GM21447 (cell line): ENCODE results near the gene MYH3.
"Not testable (repeated sequence)": the region's sequence is repeated elsewhere in the genome, so short reads cannot be mapped to it uniquely, and the experiment has no call there.

Source experiments
- ATAC-seq: cut with Tn5 transposase; IDR thresholded peaks from one replicate; pipeline ENCODE4 v1.9.1; 2021; ENCODE audit not compliant: unreplicated experiment

The MYH3 gene

DNA sequence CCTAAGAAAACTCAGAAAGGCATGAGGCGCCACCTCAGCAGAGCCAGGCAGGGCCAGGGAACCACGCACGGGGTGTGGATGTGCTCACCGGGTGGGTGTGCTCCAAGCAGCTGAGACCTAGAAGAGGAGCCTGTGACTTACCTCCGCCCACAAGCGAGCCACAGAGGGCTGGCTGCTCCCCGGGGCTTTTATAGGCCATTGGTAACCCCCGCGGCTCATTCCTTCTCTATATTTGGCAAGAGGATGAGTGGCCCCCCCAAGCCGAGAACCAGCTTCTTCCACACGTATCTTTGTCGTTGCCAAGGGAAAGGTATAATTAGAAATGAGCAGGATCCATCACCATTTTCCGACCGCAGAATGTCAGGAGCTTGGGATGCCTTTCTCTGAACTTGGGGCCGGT is at the start of gene MYH3:
MYH3 (minus strand) TSS at position 162 of the 400 bp plus-strand sequence. CDS start 2,245 bp downstream, outside the sequence.
- ATAC-seq = no peak

DNA sequence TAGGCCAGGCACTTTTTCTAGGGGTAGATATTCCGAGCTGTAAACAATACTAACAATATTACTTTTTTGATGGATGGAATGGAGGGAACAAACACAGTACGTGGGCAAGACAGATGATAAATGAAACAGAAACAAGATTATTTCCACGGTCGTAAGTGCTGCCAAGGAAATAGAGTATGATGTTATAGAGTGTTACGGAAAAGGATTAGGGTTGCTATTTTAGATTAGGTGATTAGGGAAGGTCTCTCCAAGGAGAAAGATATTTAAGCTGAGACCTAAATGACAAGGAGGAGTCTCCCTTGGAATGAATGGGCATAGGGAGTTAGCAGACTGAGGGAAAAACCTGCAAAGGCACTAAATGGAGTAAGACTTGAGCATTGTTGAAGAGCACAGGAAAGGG is 48.6 kb upstream of the MYH3 start:
- ATAC-seq = no peak

DNA sequence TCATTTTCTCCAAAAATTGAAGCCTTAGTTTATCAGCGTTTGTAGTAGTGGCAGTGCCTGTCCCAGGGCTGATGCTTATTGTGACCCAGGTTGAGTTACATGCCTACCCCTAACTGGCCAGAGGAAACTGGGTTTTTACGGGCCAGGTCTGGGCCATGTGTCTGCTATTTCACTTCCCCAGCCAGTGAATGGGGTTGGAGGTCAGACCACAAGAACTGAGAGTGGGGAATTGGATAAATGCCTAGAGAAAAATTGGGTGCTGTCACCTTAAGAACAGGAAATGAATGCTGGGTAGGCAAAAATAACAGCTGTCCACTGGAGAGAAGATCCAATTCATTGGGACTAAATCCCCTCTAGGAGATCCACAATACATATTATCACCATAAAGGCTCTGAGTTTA is 45.5 kb upstream of the MYH3 start:
- ATAC-seq = no peak

DNA sequence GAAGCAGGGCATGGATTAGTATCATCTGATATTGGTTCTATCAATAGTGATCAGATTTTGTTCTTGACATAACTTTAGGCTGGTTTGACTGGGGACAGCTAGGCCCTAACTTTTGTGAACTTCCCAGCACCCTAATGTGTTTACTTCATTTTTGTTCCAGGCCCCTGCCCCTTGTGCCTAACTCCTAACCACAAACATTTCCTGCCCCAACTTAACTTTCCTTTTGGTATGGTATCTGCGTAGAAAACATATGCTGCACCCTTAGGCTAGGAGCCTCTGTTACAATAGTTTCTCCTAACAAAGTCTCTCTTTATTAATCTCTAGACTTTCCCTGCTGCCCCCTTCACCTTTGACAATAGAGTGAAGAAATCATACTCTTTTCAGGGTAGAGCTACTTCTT is 42.7 kb upstream of the MYH3 start:
- no peak for ATAC-seq

DNA sequence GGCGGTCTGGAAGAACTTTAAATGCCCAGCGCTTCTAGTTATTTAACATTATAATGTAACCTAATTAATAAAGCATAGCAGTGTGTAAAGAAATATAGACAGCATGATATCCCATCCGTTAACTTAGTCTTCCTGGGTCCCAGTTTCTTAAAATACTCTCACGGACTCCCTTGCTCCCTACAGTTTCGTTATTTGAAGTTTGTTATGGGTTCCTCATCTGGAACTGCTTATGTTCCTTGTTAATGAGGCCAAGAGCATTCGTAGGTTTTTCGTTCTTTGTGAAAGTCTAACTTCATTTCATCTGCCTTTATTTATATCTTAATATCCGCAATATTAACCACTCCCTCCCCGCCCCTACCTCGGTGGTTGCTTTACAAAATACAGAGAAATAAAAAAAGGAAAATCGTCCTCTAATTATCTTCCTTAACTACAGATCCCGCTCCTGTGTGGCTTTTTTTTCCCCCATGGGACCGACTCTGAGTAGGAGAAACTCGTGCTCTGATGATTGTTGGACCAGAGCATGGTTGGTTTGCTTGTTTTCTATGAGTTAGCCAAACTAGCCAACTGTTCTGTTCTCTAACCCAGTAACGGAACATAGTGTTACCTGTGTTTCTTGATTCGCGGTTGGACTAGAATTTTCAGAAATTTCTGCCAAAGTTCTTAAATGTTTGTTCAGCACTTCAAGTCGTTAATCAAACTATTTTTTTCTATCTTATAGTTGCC is 41.1 kb upstream of the MYH3 start:
- no peak for ATAC-seq

DNA sequence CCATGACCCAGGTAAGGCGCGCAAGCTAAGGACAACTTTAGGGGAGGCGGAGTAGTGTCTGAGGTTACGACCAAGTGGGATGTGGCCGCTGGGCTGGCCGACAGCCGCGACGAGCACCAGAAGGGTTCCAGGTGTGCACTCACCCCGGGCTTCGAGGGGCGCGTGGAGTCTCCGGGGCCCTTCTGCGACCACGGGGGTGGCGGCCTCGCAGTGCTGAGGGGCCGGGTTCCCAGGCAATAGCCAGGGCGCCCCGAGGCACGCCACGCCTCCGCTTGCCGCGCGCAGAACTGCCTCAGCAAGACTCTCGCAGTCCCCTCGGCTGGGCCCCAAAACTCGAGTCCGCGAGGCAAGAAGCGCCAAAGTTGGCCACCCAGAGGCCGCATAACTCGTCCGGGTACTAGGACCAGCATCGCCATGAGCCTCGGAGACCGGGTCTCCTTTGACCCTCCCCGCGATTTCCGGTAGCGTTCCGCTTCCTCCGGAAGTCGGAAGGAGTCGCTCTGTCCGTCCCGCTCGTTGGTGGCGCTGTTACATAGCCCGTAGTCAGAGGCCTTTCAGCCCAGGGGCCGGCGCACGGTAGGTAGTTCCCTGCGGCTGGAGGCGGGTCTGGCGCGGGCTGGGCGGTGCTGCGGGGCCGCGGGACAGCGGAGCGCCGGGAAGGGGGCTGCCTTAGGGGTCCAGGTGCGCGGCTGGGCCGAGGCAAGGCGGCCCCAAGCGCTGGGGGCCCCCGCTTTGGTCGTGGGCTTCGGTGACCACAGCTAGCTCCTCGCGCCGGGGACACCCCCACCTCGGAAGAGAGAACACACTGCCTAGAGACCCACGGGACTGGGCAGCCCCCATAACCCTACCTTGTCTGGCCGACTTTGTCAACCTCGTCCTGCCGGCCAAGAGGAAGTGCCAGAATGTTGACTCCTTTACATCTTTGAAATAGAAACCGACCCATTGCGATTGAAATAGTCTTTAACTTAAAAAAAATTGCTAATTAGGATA is 40.3 kb upstream of the MYH3 start, which contains the start of the genes ADPRM and SCO1:
ADPRM (plus strand) TSS at position 503 of the 990 bp plus-strand sequence. CDS start 7,333 bp downstream, outside the sequence.
SCO1 (minus strand) TSS at position 442 of the 990 bp plus-strand sequence; CDS start at position 416, 26 bp downstream.
- ATAC-seq = peak; percentile 92

DNA sequence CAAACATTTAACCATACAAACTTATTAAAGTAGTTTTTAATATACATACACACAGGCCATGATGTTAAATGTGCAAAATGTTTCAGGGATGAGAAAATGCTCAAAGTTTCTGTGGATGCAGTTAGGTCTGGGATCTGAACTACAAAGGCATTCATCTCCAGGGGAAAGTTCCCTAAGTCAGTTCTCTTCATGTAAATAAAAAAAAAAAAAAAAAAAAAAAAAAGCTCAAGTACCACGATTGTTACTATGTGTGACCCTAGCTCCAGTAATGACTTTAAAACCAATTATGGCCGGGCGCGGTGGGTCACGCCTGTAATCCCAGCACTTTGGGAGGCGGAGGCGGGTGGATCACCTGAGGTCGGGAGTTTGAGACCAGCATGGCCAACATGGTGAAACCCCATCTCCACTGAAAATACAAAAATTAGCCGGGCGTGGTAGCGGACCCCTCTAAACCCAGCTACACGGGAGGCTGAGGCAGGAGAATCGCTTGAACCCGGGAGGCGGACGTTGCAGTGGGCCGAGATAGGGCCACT is 38.8 kb upstream of the MYH3 start:
- ATAC-seq = not testable (repeated sequence)

DNA sequence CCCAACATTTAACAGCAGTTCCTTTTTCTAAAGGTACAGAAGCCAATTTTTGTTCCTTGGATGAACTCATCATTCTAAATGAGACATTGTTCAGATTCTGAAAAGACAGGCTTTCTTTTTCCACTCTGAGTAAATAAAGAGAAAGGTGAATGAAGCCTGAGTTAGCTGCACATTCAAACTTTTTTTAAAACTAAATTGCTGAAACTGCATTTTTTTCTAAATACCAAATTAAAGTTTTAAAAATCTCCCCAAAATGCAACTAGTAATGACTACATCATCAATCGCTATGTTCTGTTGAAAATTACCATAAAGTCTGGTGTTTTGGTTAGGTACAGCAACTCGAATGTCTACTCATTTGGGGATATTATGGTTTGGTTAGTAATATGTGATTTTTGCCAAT is 30.4 kb upstream of the MYH3 start:
- ATAC-seq = no peak

DNA sequence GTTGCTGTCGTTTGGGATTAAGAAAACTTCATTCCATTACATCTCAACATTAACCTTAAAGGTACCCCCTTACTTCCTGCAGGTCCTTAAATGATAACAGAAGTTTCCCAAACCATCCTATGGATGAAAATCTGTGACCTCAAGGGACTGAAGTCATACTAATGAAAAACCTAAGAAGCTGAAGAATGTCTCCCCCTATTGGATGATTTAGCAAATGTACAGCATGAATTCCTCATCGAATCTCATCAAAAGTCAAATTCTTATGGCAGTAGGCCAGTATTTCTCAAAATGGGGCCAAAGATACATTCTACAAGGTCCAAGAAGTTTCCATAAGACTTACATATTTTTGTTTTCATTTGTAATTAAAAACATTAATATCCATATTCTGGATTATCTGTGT is 26.7 kb upstream of the MYH3 start:
- no peak for ATAC-seq

DNA sequence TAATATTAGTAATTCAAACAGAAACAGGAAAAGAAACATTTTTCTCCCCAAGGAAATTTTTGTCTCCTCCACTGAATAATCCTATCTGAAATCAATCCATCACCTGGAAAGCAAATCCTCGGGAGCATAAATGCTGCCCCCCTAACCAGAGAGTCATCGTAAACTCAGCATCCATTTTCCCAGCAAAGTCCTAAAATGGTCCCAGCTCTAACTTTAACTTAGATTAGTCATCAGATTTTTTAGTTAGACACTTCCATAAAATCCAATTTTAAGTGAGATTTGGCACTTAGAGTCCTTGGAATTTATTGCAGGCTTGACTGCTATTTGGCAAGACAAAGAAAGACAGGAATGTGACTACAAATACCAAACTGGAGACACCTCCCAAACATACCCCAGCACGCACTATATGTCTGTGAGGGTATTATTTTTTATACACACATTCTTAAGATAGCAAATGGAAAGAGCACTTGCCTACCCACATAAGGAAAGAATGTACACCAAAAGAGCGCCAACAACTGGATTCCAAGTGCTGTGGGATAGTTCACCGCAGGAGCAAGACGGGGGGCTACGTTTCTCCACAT is 24.8 kb upstream of the MYH3 start:
- ATAC-seq = no peak

DNA sequence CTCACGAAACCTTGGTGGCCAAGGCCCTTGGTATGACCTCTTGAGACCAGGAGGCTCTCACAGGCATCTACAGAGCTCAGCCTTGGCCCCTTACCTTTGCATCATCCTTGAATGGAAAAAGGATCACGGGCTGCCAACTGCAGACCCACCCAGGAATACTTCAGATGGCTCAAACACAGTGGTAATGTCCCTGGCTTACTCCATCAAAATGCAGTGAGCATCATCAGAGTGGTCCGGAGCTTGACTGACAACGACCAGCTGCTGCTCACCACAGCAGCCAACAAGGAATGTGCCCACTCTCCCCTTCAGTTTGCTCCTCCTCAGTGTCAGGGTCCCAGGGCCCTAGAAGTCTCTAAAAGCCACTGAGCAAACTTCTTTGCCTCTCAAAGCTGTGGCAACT is 17.6 kb upstream of the MYH3 start:
- no peak for ATAC-seq

DNA sequence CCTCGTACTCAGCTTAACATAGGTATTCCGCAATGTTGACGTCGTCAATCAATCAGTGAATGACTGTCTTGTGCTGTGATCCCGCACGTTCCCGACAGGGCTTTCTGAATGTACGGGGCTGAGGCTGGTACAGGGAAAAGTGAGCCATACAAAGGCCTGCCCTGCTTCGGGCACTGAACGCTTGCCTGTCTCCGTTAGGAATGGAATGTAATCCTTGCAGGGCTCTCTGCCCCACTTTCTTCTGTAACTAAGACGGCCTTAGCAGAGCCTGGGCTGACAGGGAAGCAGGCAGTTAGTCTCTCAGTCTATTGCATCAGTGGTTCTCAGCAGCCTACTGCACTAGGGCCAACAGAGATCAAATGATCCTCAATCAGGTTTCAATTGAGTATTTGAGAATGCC is 16.2 kb upstream of the MYH3 start:
- ATAC-seq = no peak

DNA sequence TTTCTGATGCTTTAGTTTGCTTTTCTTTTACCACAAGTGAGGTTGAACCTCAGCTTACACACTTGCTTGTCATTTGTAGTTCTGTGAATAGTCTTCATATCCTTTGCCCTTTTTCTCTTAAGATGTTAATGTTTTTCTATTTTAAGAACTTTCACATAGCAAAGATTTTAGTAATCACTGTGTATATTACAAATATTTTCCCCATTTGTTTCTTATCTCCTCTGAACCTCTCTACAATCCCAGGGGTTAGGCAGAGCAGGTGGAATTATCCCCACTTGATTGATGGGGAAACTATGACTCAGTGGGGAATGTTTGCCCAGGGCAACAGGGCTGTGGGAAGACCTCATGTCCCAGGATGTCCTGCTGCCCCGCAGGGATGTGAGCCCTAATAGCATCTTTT is 11.7 kb upstream of the MYH3 start:
- ATAC-seq = no peak

DNA sequence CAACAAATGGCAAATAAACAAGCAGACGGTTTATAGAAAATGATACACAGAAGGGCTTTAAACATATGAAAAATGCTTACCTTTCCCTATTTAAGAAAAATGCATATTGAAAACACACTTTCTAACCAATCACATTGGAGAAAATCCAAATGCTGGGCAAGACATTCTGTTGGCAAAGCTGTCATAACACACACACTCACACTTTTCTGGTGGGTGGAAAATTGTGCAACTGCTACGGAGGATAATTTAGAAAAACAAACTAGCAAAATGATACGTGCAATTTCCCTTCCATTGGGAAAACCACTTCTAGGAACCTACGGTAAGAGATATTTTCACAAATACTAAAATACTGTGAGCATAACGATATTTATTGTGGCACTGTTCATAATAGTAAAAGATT is 9.8 kb upstream of the MYH3 start:
- no peak for ATAC-seq

DNA sequence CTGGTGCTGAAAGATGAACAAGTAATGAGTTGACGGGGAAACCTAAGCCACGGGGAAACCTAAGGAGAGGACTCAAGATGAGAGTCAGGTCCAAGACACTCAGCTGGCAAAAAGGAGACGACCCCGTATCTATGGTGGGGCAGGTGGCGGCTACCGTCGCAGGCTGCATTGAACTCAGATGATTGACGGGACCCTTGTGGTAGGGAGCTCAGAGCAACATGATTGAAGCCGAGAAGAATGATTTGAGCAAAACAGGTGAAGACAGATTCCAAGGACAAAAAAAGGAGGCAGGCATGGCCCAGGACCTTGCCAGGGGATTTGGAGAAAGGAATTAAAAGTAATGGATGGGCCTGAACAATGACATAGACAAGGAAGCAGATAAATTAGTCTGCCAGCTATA is 7.5 kb upstream of the MYH3 start:
- ATAC-seq = no peak

DNA sequence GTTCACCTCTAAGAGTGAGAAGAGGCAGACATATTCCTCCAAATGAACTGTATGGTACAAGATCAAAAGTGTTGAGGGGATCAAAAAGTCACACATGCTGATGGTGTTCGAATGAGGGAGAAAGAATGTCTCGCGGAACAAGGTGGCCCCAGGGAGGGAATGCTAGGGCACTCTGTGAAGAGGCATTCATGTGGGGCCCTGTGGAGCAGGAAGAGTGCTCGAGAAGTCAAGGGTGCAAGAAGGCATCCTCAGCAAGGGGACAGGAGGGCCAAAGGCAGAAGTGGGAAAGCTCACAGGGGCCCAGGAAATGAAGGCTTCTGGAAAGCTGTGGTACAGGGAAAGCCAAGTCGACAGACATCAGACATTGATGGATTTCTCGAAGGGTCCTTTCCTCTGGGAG is 6.1 kb upstream of the MYH3 start:
- ATAC-seq = no peak

DNA sequence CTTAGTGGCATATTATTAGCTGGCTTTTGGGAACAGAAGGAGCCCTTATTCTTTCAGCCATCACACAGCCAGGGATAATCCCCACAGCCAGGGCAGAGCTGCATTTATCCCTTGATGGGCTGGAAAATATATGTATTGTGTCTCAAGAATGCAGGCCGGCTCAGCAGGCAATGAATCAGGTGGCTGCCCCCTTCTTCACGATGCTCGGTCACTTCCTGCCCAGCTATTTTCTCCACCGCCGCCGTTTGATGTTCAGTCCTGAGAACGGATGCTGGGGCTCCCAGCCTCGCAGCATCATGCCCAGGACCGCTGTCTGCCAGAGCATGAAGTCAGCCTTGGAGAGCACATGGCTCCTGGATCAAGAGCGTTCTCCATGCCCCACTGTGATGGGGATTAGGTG is 4.3 kb upstream of the MYH3 start:
- ATAC-seq = no peak

DNA sequence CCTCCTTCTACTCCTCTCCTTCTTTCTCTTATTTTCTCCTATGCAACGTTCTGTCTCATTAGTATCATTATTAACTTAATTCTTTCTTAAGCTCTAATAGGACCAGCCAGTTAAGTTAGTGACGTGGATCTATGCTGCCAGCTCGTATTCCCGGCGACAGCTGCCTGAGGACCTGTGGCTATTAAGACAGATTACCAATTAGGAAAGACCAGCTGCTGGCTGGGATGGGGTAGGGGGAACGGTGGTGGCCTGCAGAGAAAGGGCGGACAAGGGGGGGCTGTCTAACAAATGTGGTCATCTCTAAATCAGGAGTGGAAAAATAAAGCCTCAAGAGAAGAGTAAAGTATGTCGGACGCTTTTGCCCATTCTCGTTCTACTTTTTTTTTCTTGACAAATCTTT is 770 bp upstream of the MYH3 start:
- no peak for ATAC-seq

DNA sequence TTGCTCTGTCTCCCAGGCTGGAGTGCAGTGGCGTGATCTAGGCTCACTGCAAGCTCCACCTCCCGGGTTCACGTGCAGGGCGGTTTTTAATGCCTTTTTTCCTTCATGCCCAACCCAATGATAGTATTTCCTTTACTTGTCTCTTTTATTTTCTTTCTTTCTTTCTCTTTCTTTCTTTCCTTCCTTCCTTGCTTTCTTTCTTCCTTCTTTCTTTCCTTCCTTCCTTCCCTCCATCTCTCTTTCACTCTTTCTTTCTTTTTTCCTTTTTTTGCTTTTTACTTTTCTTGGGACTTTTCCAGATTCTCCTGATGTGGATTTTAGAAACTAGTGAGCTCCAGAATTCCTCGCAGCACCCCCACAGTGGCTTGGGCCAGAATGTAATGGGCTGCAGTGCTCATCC is 3.1 kb downstream of the MYH3 start:
- ATAC-seq = no peak

DNA sequence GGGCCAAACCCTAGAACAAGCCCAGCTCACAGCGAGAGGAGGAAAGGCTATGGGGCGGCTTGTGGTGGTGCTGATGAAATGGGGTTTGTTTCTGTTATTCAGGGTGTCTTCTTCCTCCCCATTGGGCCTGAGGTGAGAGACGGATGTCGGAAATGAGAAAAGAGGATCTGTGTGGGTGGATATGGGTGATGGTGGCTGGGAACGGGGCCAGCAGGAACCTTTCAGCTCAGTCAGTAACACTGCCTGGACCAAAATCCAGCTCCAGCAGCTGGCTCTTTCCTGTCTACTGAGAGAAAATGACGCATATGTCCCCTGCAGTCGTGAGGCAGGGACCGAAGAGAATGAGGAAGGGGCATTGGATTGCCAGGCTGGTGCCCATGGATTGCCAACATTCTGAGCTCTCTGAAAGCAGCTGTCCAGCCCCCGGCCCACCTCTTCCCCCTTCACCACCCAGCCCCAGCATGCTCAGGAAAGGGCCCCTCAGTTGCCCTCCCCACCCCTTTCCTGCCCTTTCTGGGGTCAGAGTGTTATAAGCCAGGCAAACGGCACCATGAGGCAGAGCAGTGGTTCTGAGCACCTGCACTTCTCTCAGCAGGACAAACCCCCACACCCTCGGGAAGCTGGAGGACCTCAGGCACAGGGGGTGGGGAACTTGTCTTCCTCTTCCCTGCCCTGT is 4.0 kb downstream of the MYH3 start:
- no peak for ATAC-seq

DNA sequence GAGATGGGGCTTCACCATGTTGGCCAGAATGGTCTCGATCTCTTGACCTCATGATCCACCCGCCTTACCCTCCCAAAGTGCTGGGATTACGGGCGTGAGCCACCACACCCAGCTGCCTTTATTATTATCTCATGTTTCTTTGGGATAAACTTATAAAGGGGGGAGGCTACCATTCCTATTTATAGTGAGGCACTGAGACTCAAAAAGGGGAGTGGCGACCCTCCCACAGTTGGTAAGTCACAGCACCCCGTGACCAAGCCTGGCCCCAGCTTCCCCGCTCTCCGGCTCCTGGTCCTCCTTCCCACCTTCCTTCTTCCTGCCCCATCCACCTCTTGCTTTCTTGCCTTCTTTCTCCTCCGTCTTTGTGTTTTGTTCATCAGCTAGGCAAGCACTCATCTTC is 5.2 kb downstream of the MYH3 start:
- ATAC-seq = no peak
